Stimulated activated CD8-positive, alpha-beta memory T cell treated with anti-CD3 and anti-CD28 coated beads, Interleukin-12 subunit alpha, Interleukin-12 subunit beta, amount 100 ng/mL, for 4 hours (primary cell): Measurements from ENCODE around the gene FKBP1A.

Experiments
- DNase-seq: peaks from one replicate; pipeline ENCODE4 v3.0.0-alpha.2; 2020; ENCODE audit warnings: low read depth

Gene FKBP1A

DNA sequence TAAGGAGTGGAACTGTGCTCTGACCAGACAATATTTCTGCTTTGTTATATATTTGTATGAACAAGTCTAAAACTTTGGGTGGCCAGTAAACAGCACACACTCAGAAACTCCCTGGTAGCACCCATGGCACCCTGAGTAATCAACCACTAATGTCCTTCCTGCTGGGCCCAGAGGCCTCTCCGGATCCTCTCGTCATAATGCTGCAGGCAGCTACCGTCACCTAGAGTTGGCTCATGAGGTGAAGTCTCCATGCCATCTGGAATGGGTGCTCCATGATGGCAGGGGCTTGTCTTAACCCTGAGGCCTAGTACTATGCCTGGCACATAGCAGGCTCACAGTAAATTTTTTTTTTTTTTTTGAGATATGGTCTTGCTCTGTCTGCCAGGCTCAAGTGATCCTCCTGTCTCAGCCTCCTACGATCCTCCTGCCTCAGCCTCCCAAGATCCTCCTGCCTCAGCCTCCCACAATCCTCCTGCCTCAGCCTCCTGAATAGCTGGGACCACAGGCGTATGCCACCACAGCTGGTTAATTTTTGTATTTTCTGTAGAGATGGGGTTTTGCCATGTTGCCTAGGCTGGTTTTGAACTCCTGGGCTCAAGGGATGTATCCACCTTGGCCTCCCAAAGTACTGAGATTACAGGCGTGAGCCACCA lies 60.9 kb downstream of the FKBP1A start:
- no peak for DNase-seq

DNA sequence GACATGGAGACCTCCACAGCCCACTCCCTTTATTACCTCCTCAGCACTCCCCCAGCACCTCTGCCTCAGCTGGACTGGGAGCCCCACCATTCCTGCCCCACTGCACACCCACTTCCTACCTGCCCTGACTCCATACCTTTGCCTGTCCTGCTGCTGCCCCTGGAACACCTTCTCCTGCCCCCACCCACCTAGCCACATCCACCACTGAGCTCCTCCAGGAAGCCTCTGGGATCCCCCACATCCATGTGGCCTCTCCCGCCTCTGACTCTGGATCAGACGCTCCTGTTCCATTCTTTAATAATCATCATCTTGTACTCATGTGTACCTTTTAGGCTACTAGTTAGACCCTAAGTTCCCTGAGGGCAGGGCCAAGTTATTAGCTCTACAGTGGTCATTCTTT lies 61.8 kb downstream of the FKBP1A start:
- DNase-seq = no peak

DNA sequence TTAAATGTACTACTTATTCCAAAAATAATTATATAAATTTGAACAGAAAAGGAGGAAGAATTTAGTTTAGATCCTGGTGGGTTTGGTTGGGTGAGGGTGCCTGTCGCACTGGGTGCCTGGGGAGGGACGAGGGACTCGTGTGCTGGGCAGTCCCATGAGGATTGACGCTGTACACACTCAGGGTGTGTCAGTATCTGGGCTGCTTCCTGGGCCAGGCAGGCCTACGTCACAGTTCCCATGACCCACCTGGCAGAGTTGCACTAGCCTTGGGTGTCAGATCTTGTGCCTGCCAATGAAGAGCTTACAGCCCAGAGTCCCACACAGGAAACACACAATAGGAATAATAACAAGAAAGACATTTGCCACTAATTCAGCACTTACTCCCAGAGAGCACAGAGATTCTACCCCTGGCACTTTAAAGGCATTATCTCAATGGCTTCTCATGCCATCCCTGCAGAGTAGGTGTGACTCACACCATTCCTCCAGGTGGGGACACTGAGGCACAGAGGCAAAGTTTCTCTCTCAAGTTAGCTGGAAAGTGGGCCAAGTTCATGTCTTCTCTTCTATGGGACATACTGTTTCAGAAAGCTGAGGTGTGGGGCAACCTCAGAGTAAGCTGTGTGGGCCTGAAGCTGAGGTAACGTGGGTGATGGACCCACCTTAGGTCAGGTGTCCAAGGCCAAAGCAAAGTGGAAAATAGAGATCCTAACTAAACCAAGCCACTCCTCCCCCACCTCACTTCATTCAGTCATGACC lies 62.6 kb downstream of the FKBP1A start:
- DNase-seq = no peak

DNA sequence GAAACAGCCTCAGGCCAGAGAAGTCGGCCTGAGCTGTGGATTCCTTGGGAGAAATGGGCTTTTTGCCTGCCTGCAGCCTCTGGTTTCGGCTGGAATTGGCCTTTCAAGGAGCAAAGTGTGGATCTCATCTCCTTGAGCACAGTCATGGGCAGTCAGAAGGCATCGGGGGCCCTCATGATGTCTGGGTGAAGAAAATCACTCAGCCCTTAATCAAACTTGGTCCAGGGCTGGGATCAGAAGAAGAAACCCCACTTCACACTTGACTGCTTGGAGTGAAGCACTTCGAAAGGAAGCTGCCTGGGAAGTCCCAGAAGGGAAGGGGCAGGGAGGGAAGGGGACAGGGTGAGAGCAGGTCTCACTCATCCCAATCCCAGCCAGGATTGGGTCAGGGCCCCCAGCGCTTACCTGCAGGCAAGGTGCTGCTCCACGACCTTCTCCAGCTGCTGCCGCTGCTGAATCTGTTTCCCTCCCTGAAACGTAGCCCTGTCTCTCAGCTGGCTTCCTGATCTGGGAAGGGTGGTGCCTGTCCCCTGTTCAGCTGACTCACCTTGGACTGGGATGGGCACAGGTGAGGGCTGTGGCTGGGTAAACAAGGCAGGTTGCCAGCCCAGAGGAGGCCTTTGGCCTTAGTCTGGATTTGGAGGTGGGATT lies 64.0 kb downstream of the FKBP1A start, which contains the start of gene SDCBP2:
SDCBP2 (minus strand) TSS at position 460 of the 651 bp plus-strand sequence. CDS start 8,723 bp downstream, outside the sequence.
- DNase-seq = no peak

DNA sequence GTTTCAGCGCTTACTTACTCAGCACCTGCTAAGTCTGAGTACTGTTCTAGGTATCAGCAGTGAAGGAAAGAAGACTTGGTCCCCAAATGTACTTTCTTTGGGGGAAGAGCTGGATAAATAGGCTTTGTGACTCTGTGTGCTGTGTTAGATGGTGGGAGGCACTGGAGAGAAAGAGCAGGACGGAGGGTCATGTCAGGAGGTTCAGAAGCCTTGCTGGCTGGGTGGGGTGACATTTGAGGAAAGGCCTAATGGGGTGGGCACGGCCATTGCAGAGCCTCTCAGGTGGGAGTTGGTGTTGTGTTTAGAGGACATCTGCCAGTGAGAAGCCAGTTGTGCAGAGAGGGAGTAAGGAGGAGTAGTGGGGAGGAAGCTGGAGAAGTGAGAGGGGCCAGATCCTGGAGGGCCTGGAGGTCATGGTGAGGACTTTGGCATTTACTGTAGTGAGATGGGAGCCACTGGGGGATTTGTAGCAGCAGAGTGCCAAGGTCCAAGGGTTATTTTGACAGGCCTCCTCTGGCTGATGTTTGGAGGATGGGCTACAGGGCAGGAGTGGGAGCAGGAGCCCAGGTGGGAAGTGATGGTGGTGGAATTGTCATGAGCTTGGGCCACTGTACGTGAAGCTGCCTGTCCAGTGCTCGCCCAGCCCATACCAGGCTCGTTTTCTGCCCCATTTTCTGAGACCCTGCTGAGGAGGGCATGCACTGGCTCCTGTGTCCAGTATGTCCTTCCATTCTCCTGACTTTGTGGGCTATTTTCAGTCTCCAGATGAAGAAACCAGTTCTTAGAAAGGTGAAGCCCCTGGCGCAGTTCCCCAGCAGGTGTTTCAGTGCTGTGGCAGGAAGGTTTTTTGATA lies 64.8 kb downstream of the FKBP1A start:
- DNase-seq = no peak

DNA sequence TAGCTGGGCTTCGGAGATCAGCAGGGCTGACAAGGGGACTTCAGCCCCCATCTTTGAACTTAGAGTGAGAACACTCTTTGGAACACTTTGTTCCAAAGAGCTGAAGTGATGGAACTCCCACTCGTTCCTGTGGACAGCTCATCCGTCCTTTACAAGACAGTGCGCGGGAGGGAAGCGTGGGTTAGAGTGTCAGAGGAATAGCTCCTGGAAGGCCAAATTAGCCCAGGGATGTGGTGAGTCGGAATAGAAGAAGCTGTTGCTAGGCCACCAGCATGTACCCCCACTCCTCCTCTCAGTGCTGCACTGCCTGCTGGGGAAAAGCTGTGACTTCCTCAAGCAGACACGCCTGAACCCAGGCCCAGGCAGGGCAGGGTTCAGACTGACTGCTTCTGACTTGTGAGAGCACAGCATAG lies 65.6 kb downstream of the FKBP1A start:
- no peak for DNase-seq

DNA sequence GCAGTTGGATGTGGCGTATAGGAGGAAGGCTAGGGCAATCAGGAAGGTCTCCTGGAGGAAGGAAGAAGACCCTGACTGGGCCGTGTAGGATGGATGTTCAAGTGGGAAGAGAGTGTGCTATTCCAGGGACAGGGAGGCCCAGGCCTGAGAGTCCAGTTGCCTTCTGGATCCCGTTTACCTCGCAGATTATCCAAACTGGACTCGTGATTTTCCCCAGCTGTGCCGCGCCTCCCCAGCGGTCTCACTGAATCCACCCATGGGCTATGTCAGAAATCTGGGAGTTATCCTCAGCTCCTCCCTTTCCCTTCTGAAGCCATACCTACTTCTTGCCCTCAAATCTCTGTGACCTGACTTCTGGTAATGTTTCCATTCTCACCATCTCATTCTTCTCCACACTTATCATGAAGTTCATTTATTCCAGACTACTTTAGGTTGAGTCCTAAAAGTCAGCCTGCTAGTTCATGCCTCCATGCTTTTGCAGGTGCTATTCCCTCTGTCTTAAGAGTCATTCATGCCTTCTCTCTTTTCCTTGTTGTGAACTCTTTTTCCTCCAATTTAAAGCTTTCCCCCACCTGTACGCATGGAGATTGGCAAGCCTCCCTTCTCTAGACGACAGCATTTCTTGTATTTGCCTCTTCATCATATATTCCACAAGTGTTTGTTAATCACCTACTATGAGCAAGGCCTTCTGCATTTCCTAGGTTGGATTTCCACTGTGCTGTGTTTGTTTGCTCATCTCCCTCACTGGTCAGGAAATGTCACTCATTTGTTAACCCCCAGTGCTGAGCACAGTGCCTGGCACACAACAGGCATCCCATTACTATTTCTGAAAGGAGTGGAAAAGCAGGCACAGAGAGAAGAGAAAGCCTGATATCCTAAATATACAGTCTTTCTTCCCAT lies 66.6 kb downstream of the FKBP1A start:
- DNase-seq = no peak

DNA sequence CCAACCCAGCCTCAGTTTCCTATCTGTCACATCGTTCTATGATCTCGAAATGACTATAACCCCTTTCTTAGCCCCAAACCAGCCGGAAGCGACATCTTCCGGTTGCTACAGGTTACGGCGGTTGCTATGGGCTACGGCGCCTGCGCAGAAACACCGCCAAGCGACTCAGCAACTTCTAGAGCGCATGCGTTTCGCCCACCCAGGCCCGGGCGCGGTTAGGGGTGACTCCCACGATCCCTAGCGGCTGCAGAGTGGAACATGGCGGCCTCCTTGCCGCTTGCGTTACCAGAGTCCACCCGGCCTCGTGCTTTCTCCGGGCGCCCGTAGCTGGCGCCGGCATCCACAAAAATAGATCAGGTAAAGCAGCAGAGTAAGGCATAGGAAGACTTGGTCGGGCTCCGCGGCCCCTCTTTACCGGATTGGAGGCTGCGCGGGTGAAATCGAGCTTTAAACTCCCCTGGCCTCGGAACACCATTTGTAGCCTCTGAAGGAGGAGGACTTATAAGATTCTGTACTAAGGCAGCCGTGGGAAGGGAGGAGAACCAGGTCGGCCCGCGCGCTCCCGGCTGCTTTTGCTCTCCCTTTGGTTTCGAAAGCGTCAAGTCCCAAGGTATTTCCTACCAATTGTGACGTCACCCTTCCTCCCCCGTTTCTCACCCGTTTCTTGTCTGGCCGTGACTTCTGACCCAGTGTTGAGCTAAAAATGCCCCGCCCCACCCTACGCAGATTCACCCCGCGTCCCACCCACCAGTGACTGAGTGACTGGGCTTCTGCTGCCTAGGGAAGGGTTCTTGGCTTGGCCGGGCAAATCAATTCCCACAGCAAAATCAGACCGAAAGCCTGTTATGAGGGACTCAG lies 67.5 kb downstream of the FKBP1A start:
- peak; percentile 98 for DNase-seq

DNA sequence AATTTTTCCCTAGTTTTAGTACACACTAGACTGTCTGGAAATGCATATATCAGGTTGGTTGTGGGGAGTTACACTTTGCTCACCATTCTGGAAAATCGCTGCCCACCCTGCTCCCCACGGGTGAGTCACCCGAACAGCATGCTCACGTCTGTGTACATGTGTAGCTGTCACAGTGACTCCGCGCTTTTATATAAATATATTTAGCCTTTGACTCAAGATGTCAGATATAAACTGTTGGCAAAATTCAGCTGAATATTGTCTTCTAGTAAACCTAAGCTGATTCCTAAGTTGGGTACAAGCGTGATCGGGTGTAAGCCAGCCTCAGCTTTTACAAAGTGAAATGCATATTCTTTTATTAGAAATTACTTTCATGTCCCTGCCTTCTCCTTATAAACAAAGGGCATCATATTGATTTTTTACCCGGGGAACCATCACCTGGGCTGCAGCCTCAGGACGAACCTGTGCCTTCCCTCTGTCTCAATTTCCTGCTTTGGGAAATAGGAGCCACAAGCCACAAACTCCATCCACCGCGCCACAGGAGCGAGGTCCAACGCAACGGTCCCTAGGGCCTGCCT lies 68.2 kb downstream of the FKBP1A start:
- DNase-seq = peak; percentile 36

DNA sequence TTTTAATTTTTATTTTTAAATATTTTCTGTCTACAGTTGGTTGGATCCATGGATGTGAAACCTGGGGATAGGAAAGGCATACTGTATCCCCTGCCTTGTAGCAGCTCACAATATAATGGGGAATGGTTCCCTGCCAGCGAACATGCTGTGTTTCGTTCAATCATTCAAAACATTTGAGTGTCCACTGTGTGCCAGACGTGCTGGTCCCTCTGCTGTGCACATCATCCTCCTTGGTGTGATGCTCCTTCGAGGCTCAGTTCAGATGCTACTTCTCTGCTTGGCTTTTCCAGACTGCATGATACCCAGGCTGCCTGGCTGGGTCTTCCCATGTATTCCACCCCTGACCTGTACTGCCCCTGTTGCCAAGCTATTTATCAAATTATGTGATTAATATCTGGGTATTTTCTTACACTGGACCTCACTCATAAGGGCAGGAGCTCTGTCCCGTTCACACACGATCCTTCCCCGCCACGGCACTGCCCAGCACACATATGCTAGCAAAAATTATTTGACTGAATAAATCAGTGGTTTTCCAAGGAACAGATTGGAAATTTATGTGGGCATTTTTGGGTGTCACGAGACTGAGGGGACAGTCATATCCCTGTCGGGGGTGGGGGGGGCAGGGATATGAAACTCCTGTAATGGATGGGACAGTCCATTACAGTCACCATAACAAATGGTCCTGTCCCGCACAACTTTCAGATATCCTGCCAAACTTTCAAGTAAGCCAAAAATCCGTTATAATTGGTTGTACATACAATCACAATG lies 68.8 kb downstream of the FKBP1A start:
- DNase-seq = no peak

DNA sequence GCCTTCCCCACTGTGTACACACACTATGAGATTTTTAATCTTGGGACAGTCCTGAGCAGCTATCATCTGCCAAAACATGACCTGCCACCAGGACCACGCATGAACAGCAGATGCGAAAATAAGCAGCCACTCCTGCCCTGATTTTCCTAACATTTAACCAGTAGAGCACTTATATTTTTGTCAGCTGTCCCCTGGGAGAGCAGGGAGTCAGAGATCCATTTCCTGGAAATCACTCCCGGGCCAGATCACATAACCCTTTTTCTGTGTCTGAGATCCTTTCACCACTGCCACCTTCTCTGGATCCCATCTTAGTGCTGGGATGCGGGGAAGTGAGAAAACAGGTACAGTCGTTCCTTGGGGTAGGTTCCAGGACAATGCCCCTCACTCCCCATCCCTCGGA lies 69.6 kb downstream of the FKBP1A start:
- DNase-seq = no peak

DNA sequence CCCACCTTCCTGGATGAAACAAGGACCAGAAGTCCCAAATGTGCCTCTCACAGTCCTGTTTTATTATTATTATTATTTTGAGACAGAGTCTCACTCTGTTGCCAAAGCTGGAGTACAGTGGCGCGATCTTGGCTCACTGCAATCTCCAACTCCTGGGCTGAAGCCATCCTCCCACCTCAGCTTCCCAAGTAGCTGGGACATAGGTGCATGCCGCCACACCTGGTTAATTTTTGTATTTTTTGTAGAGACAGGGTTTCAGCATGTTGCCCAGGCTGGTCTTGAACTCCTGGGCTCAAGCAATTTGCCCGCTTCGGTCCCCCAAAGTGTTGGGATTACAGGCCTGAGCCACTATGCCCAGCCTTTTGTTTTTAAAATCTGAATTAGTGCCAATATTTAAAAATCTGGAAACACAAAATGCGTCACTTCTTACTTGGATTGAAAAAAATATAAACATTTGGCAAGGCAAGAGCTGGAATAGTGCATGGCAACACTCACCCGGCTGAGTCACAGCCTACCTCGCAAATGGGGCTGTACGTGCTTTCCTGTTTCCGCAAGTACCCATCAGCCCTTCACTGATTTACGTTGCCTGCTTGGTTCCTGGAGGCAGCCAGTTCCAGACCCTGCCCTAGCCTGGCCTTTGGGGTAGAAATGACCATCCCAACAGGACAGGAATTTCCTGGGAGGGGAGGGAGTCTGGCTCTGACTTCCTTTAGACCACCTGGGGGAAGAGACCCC lies 70.2 kb downstream of the FKBP1A start:
- no peak for DNase-seq

DNA sequence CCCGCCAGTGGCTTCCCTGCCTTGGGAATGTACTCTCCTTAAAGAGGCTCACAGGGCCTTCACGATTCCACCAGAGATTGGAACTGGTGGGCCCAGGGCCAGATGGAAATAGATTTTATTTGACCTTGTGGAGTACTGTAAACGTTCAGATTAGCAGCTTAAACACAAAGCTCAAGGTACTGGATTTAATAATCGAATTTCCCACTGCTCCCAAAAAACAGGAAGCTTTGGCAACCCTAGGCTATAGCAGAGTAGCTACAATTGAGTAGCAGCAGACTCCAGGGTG lies 71.3 kb downstream of the FKBP1A start:
- no peak for DNase-seq

DNA sequence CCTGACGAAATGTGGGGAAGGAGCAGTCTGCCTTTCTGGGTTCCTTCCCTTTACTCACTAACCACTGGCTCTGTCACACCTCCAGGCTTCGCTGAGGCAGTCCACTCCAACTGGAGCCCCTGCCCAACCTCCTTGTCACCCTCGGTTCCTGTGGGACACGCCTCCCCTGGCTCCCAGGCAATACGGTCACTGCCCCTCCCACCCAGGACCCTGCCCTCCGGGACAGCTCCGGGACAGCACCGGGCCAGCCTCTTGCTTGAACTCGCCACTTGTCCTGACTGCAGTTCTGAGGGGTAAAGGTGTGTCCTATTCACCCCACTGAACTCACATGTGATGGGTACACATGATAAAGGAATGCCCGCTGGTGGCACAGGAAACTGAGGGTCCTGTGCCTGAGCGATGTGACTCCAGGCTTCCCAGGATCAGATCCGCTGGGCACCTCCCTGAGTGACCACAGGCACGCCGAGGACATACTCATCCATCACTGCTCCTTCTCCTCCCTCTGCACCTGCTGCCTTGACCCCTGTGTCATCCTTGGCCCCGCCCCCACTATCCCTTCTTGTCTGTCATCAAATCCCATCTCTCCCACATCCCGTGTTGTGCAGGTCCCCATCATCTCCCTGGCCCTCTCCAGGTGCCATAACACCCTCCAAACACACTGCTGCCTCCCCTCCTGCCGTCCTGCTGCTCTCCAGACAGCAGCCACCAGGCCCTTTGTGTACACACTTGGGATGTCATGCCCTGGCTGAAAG lies 71.8 kb downstream of the FKBP1A start:
- no peak for DNase-seq

DNA sequence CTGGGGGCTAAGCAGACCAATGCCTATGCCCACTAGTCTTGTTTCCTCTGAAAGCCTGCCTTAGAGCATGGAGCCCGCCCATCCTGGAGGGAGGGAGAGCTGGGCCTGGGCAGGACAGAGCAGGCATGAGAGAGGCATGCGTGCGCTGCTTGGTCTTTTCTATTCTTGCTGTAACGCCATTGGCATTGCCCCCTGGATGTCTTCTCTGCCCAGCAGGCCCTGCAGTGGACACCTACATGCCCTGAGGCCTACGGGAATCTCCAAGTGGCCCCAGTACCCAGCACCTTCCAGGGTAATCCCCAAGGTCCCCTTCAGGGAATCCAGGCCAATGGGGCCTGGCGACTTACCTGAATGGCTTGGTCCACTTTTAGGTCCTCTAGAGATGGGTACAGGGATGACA lies 72.8 kb downstream of the FKBP1A start:
- DNase-seq = no peak

DNA sequence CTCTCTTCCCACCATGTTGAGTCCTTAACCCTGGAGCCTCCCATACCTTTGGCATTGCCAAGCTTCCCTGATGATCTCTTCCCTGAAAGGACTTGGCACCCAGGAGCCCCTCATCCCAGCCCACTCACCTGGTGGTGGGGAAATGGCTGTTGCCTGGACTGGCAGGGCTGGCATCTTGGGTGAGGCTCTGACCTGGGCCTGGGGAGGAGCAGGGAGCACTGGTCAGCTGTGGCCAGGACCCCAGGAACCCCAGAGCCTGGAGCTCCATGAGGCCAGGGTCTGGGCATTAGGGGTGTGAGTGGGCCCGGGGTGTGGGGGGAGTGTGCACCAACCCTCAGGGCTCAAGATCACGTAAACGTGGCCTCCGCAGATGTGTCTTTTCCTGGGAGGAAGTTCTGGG lies 73.4 kb downstream of the FKBP1A start:
- no peak for DNase-seq

DNA sequence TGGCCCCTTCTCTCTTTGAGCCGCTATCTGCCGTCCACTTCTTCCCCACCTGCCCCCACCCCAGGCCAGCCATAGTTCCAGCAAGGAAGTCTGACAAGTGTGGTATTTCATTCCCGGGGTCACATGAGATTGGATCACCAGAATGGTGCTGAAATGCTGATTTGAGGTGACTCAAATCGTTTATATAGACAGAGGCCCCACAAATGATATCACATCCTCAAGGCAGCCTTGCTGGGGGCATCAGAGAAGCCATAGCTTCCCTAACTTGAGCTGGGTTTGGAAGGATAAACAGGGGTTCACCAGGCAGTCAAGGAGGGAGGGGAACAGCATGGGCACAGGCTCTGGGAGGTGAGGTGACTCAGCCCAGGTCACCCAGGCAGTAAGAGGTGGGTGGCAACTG lies 73.8 kb downstream of the FKBP1A start:
- DNase-seq = no peak
